NCI-H187 treated with DMSO at 0.1 percent for 48 hours (cell line): Measurements from ENCODE around the gene BANP.
"Not testable (repeated sequence)": the region's sequence is repeated elsewhere in the genome, so short reads cannot be mapped to it uniquely, and the experiment has no call there.

Experiments used
- DNase-seq: peaks from one replicate; lab custom pipeline; 2025; lab: John Stamatoyannopoulos, UW

BANP gene

GRCh38 chr16:87968541-87968940 is 17.3 kb downstream of the BANP start:
- no peak for DNase-seq

GRCh38 chr16:87970186-87970585 is 19.0 kb downstream of the BANP start:
- DNase-seq: no peak

- no peak for DNase-seq
Observed at GRCh38 chr16:87971933-87972332, 20.7 kb downstream of the BANP start.

GRCh38 chr16:87973717-87974116 is 22.5 kb downstream of the BANP start:
- no peak for DNase-seq

GRCh38 chr16:87974178-87974577 is 22.9 kb downstream of the BANP start:
- DNase-seq: no peak

GRCh38 chr16:87976665-87977064 is 25.4 kb downstream of the BANP start:
- DNase-seq: no peak

- no peak for DNase-seq
Observed at GRCh38 chr16:87978127-87978526, 26.9 kb downstream of the BANP start.

- no peak for DNase-seq
Observed at GRCh38 chr16:87979352-87979751, 28.1 kb downstream of the BANP start.

- not testable (repeated sequence) for DNase-seq
Observed at GRCh38 chr16:87979911-87980630, 28.8 kb downstream of the BANP start.

- DNase-seq: not testable (repeated sequence)
Observed at GRCh38 chr16:87981376-87981775, 30.1 kb downstream of the BANP start.

GRCh38 chr16:87982581-87983041 is 31.4 kb downstream of the BANP start:
- DNase-seq: no peak

GRCh38 chr16:87983072-87983736 is 32.0 kb downstream of the BANP start:
- DNase-seq: not testable (repeated sequence)

- not testable (repeated sequence) for DNase-seq
Observed at GRCh38 chr16:87983737-87984097, 32.5 kb downstream of the BANP start.

GRCh38 chr16:87984180-87984579 is 32.9 kb downstream of the BANP start:
- not testable (repeated sequence) for DNase-seq

GRCh38 chr16:87984632-87985267 is 33.5 kb downstream of the BANP start:
- no peak for DNase-seq

- not testable (repeated sequence) for DNase-seq
Observed at GRCh38 chr16:87985493-87985892, 34.3 kb downstream of the BANP start.

- DNase-seq: not testable (repeated sequence)
Observed at GRCh38 chr16:87986361-87986849, 35.2 kb downstream of the BANP start.

- not testable (repeated sequence) for DNase-seq
Observed at GRCh38 chr16:87988596-87988995, 37.4 kb downstream of the BANP start.

GRCh38 chr16:87990254-87990653 is 39.0 kb downstream of the BANP start:
- DNase-seq: not testable (repeated sequence)

GRCh38 chr16:87992142-87992541 is 40.9 kb downstream of the BANP start:
- not testable (repeated sequence) for DNase-seq

- no peak for DNase-seq
Observed at GRCh38 chr16:87993901-87994300, 42.7 kb downstream of the BANP start.

- DNase-seq: no peak
Observed at GRCh38 chr16:87995644-87996043, 44.4 kb downstream of the BANP start.
